ENCODE data around the gene TMEM178B. TPM values are rescaled to one million over a fixed set of nuclear protein-coding genes. Genes with fewer than 3 reads are reported as not detected.
"Not testable (repeated sequence)": the region's sequence is repeated elsewhere in the genome, so short reads cannot be mapped to it uniquely, and the experiment has no call there.

The TMEM178B gene
- total RNA-seq, 1 experiment from 2014 or later = not detected

- DNase-seq (ENCODE audit: low read depth) = no peak
These were observed 304.5 kb downstream of the TMEM178B start for GRCh38 chr7:141378405-141378804.

- no peak for DNase-seq (ENCODE audit: low read depth)
These were observed 308.0 kb downstream of the TMEM178B start for GRCh38 chr7:141381794-141382427.

GRCh38 chr7:141383356-141383755 lies 309.5 kb downstream of the TMEM178B start:
- not testable (repeated sequence) for DNase-seq (ENCODE audit: low read depth)

GRCh38 chr7:141386881-141387280 lies 313.0 kb downstream of the TMEM178B start:
- no peak for DNase-seq (ENCODE audit: low read depth)

- no peak for DNase-seq (ENCODE audit: low read depth)
These were observed 313.8 kb downstream of the TMEM178B start for GRCh38 chr7:141387521-141388217.

GRCh38 chr7:141389140-141389796 lies 315.4 kb downstream of the TMEM178B start:
- DNase-seq (ENCODE audit: low read depth) = no peak

- no peak for DNase-seq (ENCODE audit: low read depth)
These were observed 316.5 kb downstream of the TMEM178B start for GRCh38 chr7:141390339-141390738.

- no peak for DNase-seq (ENCODE audit: low read depth)
These were observed 319.2 kb downstream of the TMEM178B start for GRCh38 chr7:141393056-141393455.

- DNase-seq (ENCODE audit: low read depth) = no peak
These were observed 323.6 kb downstream of the TMEM178B start for GRCh38 chr7:141397236-141398163.

GRCh38 chr7:141400356-141400755 lies 326.5 kb downstream of the TMEM178B start:
- no peak for DNase-seq (ENCODE audit: low read depth)

- DNase-seq (ENCODE audit: low read depth) = no peak
These were observed 328.6 kb downstream of the TMEM178B start for GRCh38 chr7:141402277-141402996.

- DNase-seq (ENCODE audit: low read depth) = not testable (repeated sequence)
These were observed 330.0 kb downstream of the TMEM178B start for GRCh38 chr7:141403846-141404245.

GRCh38 chr7:141406347-141406746 lies 332.5 kb downstream of the TMEM178B start:
- DNase-seq (ENCODE audit: low read depth) = no peak

- no peak for DNase-seq (ENCODE audit: low read depth)
These were observed 334.0 kb downstream of the TMEM178B start for GRCh38 chr7:141407893-141408292.

GRCh38 chr7:141408440-141408839 lies 334.6 kb downstream of the TMEM178B start:
- no peak for DNase-seq (ENCODE audit: low read depth)

GRCh38 chr7:141409219-141409618 lies 335.4 kb downstream of the TMEM178B start:
- DNase-seq (ENCODE audit: low read depth) = no peak

- no peak for DNase-seq (ENCODE audit: low read depth)
These were observed 336.0 kb downstream of the TMEM178B start for GRCh38 chr7:141409801-141410329.

- no peak for DNase-seq (ENCODE audit: low read depth)
These were observed 336.6 kb downstream of the TMEM178B start for GRCh38 chr7:141410353-141411000.

- no peak for DNase-seq (ENCODE audit: low read depth)
These were observed 337.3 kb downstream of the TMEM178B start for GRCh38 chr7:141411133-141411532.

- no peak for DNase-seq (ENCODE audit: low read depth)
These were observed 342.1 kb downstream of the TMEM178B start for GRCh38 chr7:141415999-141416398.

Measured in HT1080 (cell line).